Vagina (tissue), 2 donors: Measurements from ENCODE around the gene TMPRSS11A. TPM values are rescaled to one million over a fixed set of nuclear protein-coding genes. Genes with fewer than 3 reads are reported as not detected.

Source experiments
- DNase-seq, 2 donors: peaks; one replicate each; pipeline ENCODE4 v3.0.0-alpha.2; 2017; ENCODE audit errors: extremely low spot score in 2 of 2
- H3K27ac ChIP-seq: fragments of 200-600 bp; sonication (generic); one replicate; pipeline ENCODE4 v1.5.1; 2019
- H3K27me3 ChIP-seq: fragments of 200-600 bp; sonication (generic); one replicate; pipeline ENCODE4 v1.5.1; 2019
- H3K36me3 ChIP-seq, 2 donors: fragments of 200-600 bp; sonication (generic); one replicate each; pipeline ENCODE4 v1.5.1; 2017 to 2019
- H3K4me1 ChIP-seq: fragments of 200-600 bp; sonication (generic); one replicate; pipeline ENCODE4 v1.5.1; 2019
- H3K4me3 ChIP-seq, 2 donors: fragments of 200-600 bp; sonication (generic); 1 replicate in 1 of 2; 2 replicates in 1 of 2; pipeline ENCODE4 v1.5.1; 2016 to 2019
- H3K9me3 ChIP-seq: fragments of 200-600 bp; sonication (generic); one replicate; pipeline ENCODE4 v1.5.1; 2019
- CTCF ChIP-seq, 3 experiments: fragments of 450-650 bp in 2 of 3; fragments of 200-600 bp in 1 of 3; sonication (generic) in 1 of 3; IDR thresholded peaks; one replicate each; pipeline ENCODE4 v1.5.1; 2017 to 2019; ENCODE audit warnings: antibody characterized with exemption in 3 of 3, mild to moderate bottlenecking in 2 of 3, moderate library complexity in 2 of 3
- POLR2A ChIP-seq, 2 donors: fragments of 450-650 bp; IDR thresholded peaks; one replicate each; pipeline ENCODE4 v1.6.1; 2017; ENCODE audit warnings: antibody characterized with exemption in 2 of 2, mild to moderate bottlenecking in 2 of 2, moderate library complexity in 2 of 2
- POLR2AphosphoS5 ChIP-seq, 2 donors: sonication (generic); formaldehyde crosslinking; IDR thresholded peaks; one replicate each; pipeline ENCODE4 v1.9.0; 2017; ENCODE audit warnings: antibody characterized with exemption in 2 of 2, mild to moderate bottlenecking in 2 of 2, low read depth in 1 of 2; ENCODE audit not compliant: insufficient read depth in 1 of 2
- intact Hi-C: fragments of 100-400 bp; cut with DNase I; formaldehyde crosslinking; loops from one replicate; pipeline ENCODE4 v1.15.1; 2023
- total RNA-seq: library from RNA; depleted of rRNA; stranded (reverse); fragments of >200 nt; gene quantifications from one replicate; pipeline ENCODE4 v1.2.3, GENCODE V29; 2016

Gene TMPRSS11A
- total RNA-seq, 1 donor from 2014 or later: 26.0 TPM

GRCh38 chr4:67933038-67933437 is 30.3 kb downstream of the TMPRSS11A start:
- TF ChIP-seq POLR2A (IDR thresholded peaks at IDR 0.05) (no peak), CTCF (IDR thresholded peaks at IDR 0.05) (no peak), POLR2AphosphoS5 (IDR thresholded peaks at IDR 0.05; ENCODE audit: insufficient read depth in 1 of 2, low read depth in 1 of 2) (no peak)
- intact Hi-C loops: no loop called here
- no peaks in the 10 kb centered on the region for H3K36me3 ChIP-seq
- H3K4me1 ChIP-seq: peaks cover 16% of the 10 kb centered on the region
- no peak for DNase-seq
- H3K27me3 ChIP-seq: no peaks in the 10 kb centered on the region
- no peaks in the 10 kb centered on the region for H3K9me3 ChIP-seq
- no peak overlapping the region for H3K4me3 ChIP-seq
- no peak overlapping the region for H3K27ac ChIP-seq

- H3K36me3 ChIP-seq: no peaks in the 10 kb centered on the region
- intact Hi-C loops: no loop called here
- H3K9me3 ChIP-seq: no peaks in the 10 kb centered on the region
- H3K27ac ChIP-seq: no peak overlapping the region
- TF ChIP-seq POLR2A (IDR thresholded peaks at IDR 0.05) (no peak), CTCF (IDR thresholded peaks at IDR 0.05) (no peak), POLR2AphosphoS5 (IDR thresholded peaks at IDR 0.05; ENCODE audit: insufficient read depth in 1 of 2, low read depth in 1 of 2) (no peak)
- no peaks in the 10 kb centered on the region for H3K27me3 ChIP-seq
- no peak overlapping the region for H3K4me3 ChIP-seq
- H3K4me1 ChIP-seq: peaks cover 16% of the 10 kb centered on the region
- DNase-seq: no peak
Observed at GRCh38 chr4:67931256-67931655, 32.0 kb downstream of the TMPRSS11A start.

GRCh38 chr4:67929426-67929825 is 33.9 kb downstream of the TMPRSS11A start:
- H3K27me3 ChIP-seq: no peaks in the 10 kb centered on the region
- H3K4me1 ChIP-seq: peaks cover 6% of the 10 kb centered on the region
- DNase-seq: no peak
- H3K36me3 ChIP-seq: no peaks in the 10 kb centered on the region
- H3K9me3 ChIP-seq: no peaks in the 10 kb centered on the region
- TF ChIP-seq POLR2A (IDR thresholded peaks at IDR 0.05) (no peak), POLR2AphosphoS5 (IDR thresholded peaks at IDR 0.05; ENCODE audit: insufficient read depth in 1 of 2, low read depth in 1 of 2) (no peak), CTCF (IDR thresholded peaks at IDR 0.05) (no peak)
- H3K27ac ChIP-seq: no peak overlapping the region
- intact Hi-C loops: no loop called here
- no peak overlapping the region for H3K4me3 ChIP-seq

GRCh38 chr4:67928546-67928945 is 34.7 kb downstream of the TMPRSS11A start:
- Histone ChIP-seq H3K27me3 (no peaks in the 10 kb centered on the region), H3K27ac (no peak overlapping the region), H3K4me1 (no peaks in the 10 kb centered on the region), H3K4me3 (no peak overlapping the region), H3K9me3 (no peaks in the 10 kb centered on the region), H3K36me3 (no peaks in the 10 kb centered on the region)
- intact Hi-C loops: no loop called here
- no peak for TF ChIP-seq POLR2A (IDR thresholded peaks at IDR 0.05)
- TF ChIP-seq POLR2AphosphoS5 (IDR thresholded peaks at IDR 0.05; ENCODE audit: insufficient read depth in 1 of 2, low read depth in 1 of 2): no peak
- TF ChIP-seq CTCF (IDR thresholded peaks at IDR 0.05): no peak
- DNase-seq: no peak

GRCh38 chr4:67927251-67927650 is 36.0 kb downstream of the TMPRSS11A start:
- Histone ChIP-seq H3K27ac (no peak overlapping the region), H3K36me3 (no peaks in the 10 kb centered on the region), H3K4me1 (no peaks in the 10 kb centered on the region), H3K9me3 (no peaks in the 10 kb centered on the region), H3K27me3 (no peaks in the 10 kb centered on the region), H3K4me3 (no peak overlapping the region)
- TF ChIP-seq CTCF (IDR thresholded peaks at IDR 0.05) (no peak), POLR2A (IDR thresholded peaks at IDR 0.05) (no peak), POLR2AphosphoS5 (IDR thresholded peaks at IDR 0.05; ENCODE audit: insufficient read depth in 1 of 2, low read depth in 1 of 2) (no peak)
- DNase-seq: no peak
- intact Hi-C loops: no loop called here
